Endothelial cell of umbilical vein (primary cell): Measurements from ENCODE around the gene CCT3. TPM values are rescaled to one million over a fixed set of nuclear protein-coding genes. Genes with fewer than 3 reads are reported as not detected.

Experiments
- BruUV-seq: library from RNA; stranded (reverse); fragments of 400-500 nt; replicated peaks from 2 replicates; lab custom pipeline; 2021; lab: Mats Ljungman, UMichigan
- CTCF ChIA-PET: fragments of 300-600, 350-600 bp; sonication (Branson Sonifier 250); formaldehyde crosslinking; loops from one replicate; lab custom pipeline; 2021; ENCODE audit warnings: antibody characterized with exemption, inconsistent platforms; lab: Charles Lee
- POLR2A ChIA-PET: fragments of 300-600, 350-600 bp; sonication (Branson Sonifier 250); formaldehyde crosslinking; loops from one replicate; lab custom pipeline; 2021; ENCODE audit warnings: antibody characterized with exemption, inconsistent platforms; lab: Charles Lee
- DNase-seq: peaks from one replicate; pipeline ENCODE4 v3.0.0-alpha.2; 2011; ENCODE audit warnings: low read depth, low spot score
- FAIRE-seq: peaks from 2 replicates; lab custom pipeline; 2011; peaks lifted over from hg19 to GRCh38; lab: Jason Lieb, UNC
- H2AFZ ChIP-seq: 2 replicates; pipeline ENCODE4 v1.6.0; 2012; ENCODE audit warnings: low read depth, low read length, control low read depth, inconsistent platforms
- H3K27ac ChIP-seq: 2 replicates; pipeline ENCODE4 v1.5.1; 2011; ENCODE audit warnings: low read depth, mild to moderate bottlenecking, control low read depth, low read length, moderate library complexity; ENCODE audit not compliant: insufficient read depth
- H3K27me3 ChIP-seq, 2 experiments: 2 replicates each; pipeline versions ENCODE4 v1.6.0 to v1.6.1; 2011; ENCODE audit warnings: low read length in 2 of 2, mixed read lengths in 1 of 2; ENCODE audit not compliant: control insufficient read depth in 2 of 2, insufficient read depth in 2 of 2
- H3K36me3 ChIP-seq, 2 experiments: 2 replicates in 1 of 2; 3 replicates in 1 of 2; pipeline ENCODE4 v1.5.1; 2011; ENCODE audit warnings: low read length in 2 of 2, mild to moderate bottlenecking in 1 of 2, moderate library complexity in 1 of 2; ENCODE audit not compliant: control insufficient read depth in 2 of 2, insufficient read depth in 2 of 2; ENCODE audit errors: extremely low read depth in 1 of 2
- H3K4me1 ChIP-seq: 3 replicates; pipeline ENCODE4 v1.5.1; 2011; ENCODE audit warnings: mild to moderate bottlenecking, low read length; ENCODE audit not compliant: control insufficient read depth, insufficient read depth; ENCODE audit errors: extremely low read depth
- H3K4me2 ChIP-seq: 2 replicates; pipeline ENCODE4 v1.6.1; 2011; ENCODE audit warnings: low read length, control low read depth, mixed read lengths; ENCODE audit not compliant: insufficient read depth
- H3K4me3 ChIP-seq, 3 experiments: fragments of 200-600 bp in 1 of 3; sonication (generic), shearing (Covaris generic) in 1 of 3; replicated peaks in 1 of 3; 2 replicates each; pipeline ENCODE4 v1.5.1; 2011 to 2016; ENCODE audit warnings: control low read depth in 3 of 3, low read length in 3 of 3, mild to moderate bottlenecking in 2 of 3, inconsistent platforms in 1 of 3, low read depth in 1 of 3, moderate library complexity in 1 of 3; ENCODE audit not compliant: insufficient read depth in 1 of 3
- H3K79me2 ChIP-seq: 2 replicates; pipeline ENCODE4 v1.6.0; 2012; ENCODE audit warnings: low read length, inconsistent platforms; ENCODE audit not compliant: control insufficient read depth, insufficient read depth
- H3K9ac ChIP-seq: replicated peaks from 2 replicates; pipeline ENCODE3; 2011; ENCODE audit warnings: low read length, control low read depth; ENCODE audit not compliant: insufficient read depth; ENCODE audit errors: extremely low read depth
- H3K9me1 ChIP-seq: replicated peaks from 3 replicates; pipeline ENCODE4 v1.6.0; 2011; ENCODE audit warnings: mild to moderate bottlenecking, low read length; ENCODE audit not compliant: control insufficient read depth, insufficient read depth; ENCODE audit errors: extremely low read depth
- H3K9me3 ChIP-seq: replicated peaks from 2 replicates; pipeline ENCODE4 v1.5.1; 2012; ENCODE audit warnings: low read length, inconsistent platforms; ENCODE audit not compliant: control insufficient read depth, insufficient read depth
- H4K20me1 ChIP-seq: replicated peaks from 2 replicates; pipeline ENCODE3; 2011; ENCODE audit warnings: mild to moderate bottlenecking, low read length; ENCODE audit not compliant: control insufficient read depth, insufficient read depth; ENCODE audit errors: extremely low read depth
- CTCF ChIP-seq, 2 donors: IDR thresholded peaks; 1 replicate in 1 of 2; 2 replicates in 1 of 2; pipeline ENCODE4 v1.5.1; 2011; ENCODE audit warnings: low read length in 2 of 2, mild to moderate bottlenecking in 2 of 2, moderate library complexity in 2 of 2, control low read depth in 1 of 2, inconsistent platforms in 1 of 2, low read depth in 1 of 2; ENCODE audit not compliant: insufficient read depth in 1 of 2; ENCODE audit errors: extremely low read depth in 1 of 2
- EZH2 ChIP-seq: IDR thresholded peaks from 2 replicates; pipeline ENCODE4 v1.6.1; 2012; ENCODE audit warnings: borderline replicate concordance, low read depth, mild to moderate bottlenecking, moderate library complexity, low read length, inconsistent platforms; ENCODE audit not compliant: severe bottlenecking
- FOS ChIP-seq: IDR thresholded peaks from 2 replicates; pipeline ENCODE4 v1.6.1; 2011; ENCODE audit warnings: mild to moderate bottlenecking, low read length, moderate library complexity, borderline replicate concordance; ENCODE audit not compliant: insufficient read depth
- GATA2 ChIP-seq: IDR thresholded peaks from 2 replicates; pipeline ENCODE4 v1.7.0; 2011; ENCODE audit warnings: low read depth, mild to moderate bottlenecking, moderate library complexity, mixed read lengths, low read length; ENCODE audit not compliant: insufficient read length, insufficient read depth
- JUN ChIP-seq: IDR thresholded peaks from 2 replicates; pipeline ENCODE4 v1.6.1; 2011; ENCODE audit warnings: borderline replicate concordance, low read depth; ENCODE audit not compliant: insufficient read length, insufficient read depth
- MAX ChIP-seq: IDR thresholded peaks from 2 replicates; pipeline ENCODE4 v1.6.1; 2011; ENCODE audit not compliant: insufficient read depth, insufficient read length
- MYC ChIP-seq: IDR thresholded peaks from one replicate; pipeline ENCODE4 v1.6.1; 2011; ENCODE audit warnings: mild to moderate bottlenecking, low read depth, low read length
- POLR2A ChIP-seq: IDR thresholded peaks from 2 replicates; pipeline ENCODE4 v1.6.1; 2012; ENCODE audit warnings: low read depth, mild to moderate bottlenecking, control low read depth, low read length
- POLR2AphosphoS5 ChIP-seq: IDR thresholded peaks from 2 replicates; pipeline ENCODE4 v1.6.1; 2012; ENCODE audit warnings: low read depth, mild to moderate bottlenecking, control low read depth, low read length, moderate library complexity; ENCODE audit not compliant: insufficient read depth
- dilution Hi-C: fragments of 300-500 bp; cut with MboI; formaldehyde crosslinking; loops from one replicate; pipeline ENCODE4 v1.15.0; 2019; ENCODE audit warnings: low sequenced_read_pairs; ENCODE audit not compliant: extremely low pct_ligation_motif_present
- intact Hi-C: fragments of 100-400 bp; cut with micrococcal nuclease; formaldehyde crosslinking; loops from one replicate; pipeline ENCODE4 v1.10.0; 2022
- polyA plus RNA-seq, 4 experiments: library from polyadenylated mRNA; depleted of rRNA in 3 of 4; stranded (reverse) in 3 of 4; unstranded in 1 of 4; fragments of >200 nt; gene quantifications; 2 replicates each; pipeline versions ENCODE4 v1.2.1 to v1.2.3, GENCODE V29; 2011 to 2012; ENCODE audit warnings: missing spikeins in 1 of 4
- total RNA-seq: library from RNA; stranded (reverse); gene quantifications from 2 replicates; pipeline ENCODE4 v1.2.3, GENCODE V29; 2021

The CCT3 gene
- total and polyA plus RNA-seq, 2 donors (not counting 3 experiments of a cell fraction or from before 2014, with no cell fraction given) = 276 to 367 TPM

GRCh38 chr1:156281693-156282478 is 56.2 kb downstream of the CCT3 start:
- H3K27ac ChIP-seq = peak overlapping the region; percentile 69
- intact Hi-C loops (no loop called here), dilution Hi-C loops (no loop called here)
- FAIRE-seq (peak; percentile 70), DNase-seq (peak; percentile 13)
- TF ChIP-seq GATA2 (no peak), POLR2A (no peak), MYC (no peak), MAX (no peak), EZH2 (no peak), POLR2AphosphoS5 (no peak), CTCF (IDR thresholded peaks at IDR 0.05; ENCODE audit: extremely low read depth in 1 of 2, insufficient read depth in 1 of 2, low read depth in 1 of 2, low read length in 2 of 2) (no peak), JUN (no peak), FOS (no peak)
- ChIA-PET CTCF (interaction anchor here (1.0 to 3.2 kb wide), 12 partner anchors 10 to 185 kb away, joined by 3 to 10 read pairs (median 3); partner anchors contain the start of gene PMF1), POLR2A (interaction anchor here (1.0 to 1.5 kb wide), 2 partner anchors 9 to 15 kb away, joined by 3 read pairs; no protein-coding TSS in a partner anchor)
- no peaks in the 10 kb centered on the region for H3K9me3 ChIP-seq
- H4K20me1 ChIP-seq = peaks cover 2% of the 10 kb centered on the region
- peaks cover 46% of the 10 kb centered on the region for H3K79me2 ChIP-seq
- peak overlapping the region; percentile 93 for H3K9ac ChIP-seq
- no peak overlapping the region for H2AFZ ChIP-seq
- peak overlapping the region; percentile 81 to 95 (median 90) for H3K4me3 ChIP-seq
- TSS peak; percentile 38 for BruUV-seq
- H3K4me2 ChIP-seq = peak overlapping the region; percentile 94
- H3K4me1 ChIP-seq = peaks cover 14% of the 10 kb centered on the region
- peaks cover 8 to 14% of the 10 kb centered on the region in 2 experiments for H3K36me3 ChIP-seq
- H3K27me3 ChIP-seq = no peaks in the 10 kb centered on the region
- H3K9me1 ChIP-seq = no peaks in the 10 kb centered on the region
